ENCODE results near the gene ERH. TPM values are rescaled to one million over a fixed set of nuclear protein-coding genes. Genes with fewer than 3 reads are reported as not detected.

Gene ERH
- total RNA-seq, 3 donors from 2014 or later = 69.0 to 98.0 (median 77.6) TPM

DNA sequence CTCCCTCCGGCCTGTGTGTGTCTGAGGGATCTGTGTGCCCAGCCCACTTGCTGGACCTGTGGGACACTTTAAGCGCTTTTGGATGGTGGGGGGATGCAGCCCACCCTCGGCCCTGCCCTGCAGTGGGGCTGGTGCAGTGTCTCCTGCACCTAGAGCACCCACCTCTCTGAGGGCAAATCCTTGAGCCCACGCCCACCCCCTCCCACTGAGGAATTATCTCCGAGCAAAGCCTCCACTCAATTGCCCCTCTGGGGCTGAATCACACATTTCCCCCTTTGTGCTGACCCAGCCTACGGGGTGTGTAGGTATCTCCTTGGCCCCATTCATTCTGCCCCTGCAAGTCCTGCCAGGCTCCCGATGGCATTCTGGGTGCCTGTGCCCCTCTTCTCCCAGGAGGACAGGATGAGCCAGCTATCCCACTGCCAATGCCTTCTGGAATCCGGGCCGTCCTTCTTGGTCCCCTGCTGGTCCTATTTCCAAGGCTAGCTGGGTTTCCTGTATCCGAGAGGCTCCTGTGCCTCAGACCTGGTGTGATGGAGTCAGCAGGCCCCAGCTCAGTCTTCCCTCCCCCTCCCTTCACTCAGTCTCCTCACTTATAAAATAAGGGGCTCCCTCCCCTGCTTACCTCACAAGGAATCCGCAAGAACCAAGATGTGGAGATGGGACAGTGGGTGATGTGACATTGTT is 48.9 kb downstream of the ERH start:
- no peak overlapping the region for H3K4me3 ChIP-seq
- intact Hi-C loops (cut with DNase I; ENCODE audit: low total_unique reads) = no loop called here
- no peaks in the 10 kb centered on the region for H3K27me3 ChIP-seq
- TF ChIP-seq, protein P1, sequence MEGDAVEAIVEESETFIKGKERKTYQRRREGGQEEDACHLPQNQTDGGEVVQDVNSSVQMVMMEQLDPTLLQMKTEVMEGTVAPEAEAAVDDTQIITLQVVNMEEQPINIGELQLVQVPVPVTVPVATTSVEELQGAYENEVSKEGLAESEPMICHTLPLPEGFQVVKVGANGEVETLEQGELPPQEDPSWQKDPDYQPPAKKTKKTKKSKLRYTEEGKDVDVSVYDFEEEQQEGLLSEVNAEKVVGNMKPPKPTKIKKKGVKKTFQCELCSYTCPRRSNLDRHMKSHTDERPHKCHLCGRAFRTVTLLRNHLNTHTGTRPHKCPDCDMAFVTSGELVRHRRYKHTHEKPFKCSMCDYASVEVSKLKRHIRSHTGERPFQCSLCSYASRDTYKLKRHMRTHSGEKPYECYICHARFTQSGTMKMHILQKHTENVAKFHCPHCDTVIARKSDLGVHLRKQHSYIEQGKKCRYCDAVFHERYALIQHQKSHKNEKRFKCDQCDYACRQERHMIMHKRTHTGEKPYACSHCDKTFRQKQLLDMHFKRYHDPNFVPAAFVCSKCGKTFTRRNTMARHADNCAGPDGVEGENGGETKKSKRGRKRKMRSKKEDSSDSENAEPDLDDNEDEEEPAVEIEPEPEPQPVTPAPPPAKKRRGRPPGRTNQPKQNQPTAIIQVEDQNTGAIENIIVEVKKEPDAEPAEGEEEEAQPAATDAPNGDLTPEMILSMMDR (IDR thresholded peaks at IDR 0.05) = no peak
- TF ChIP-seq POLR2A (IDR thresholded peaks at IDR 0.05) = no peak
- no peak for TF ChIP-seq POLR2AphosphoS5 (IDR thresholded peaks at IDR 0.05)
- H3K9me3 ChIP-seq = no peaks in the 10 kb centered on the region
- H3K4me1 ChIP-seq = no peaks in the 10 kb centered on the region
- no peaks in the 10 kb centered on the region for H3K36me3 ChIP-seq
- no peak for DNase-seq (ENCODE audit: low spot score in 2 of 2)
- no peak overlapping the region for H3K27ac ChIP-seq

DNA sequence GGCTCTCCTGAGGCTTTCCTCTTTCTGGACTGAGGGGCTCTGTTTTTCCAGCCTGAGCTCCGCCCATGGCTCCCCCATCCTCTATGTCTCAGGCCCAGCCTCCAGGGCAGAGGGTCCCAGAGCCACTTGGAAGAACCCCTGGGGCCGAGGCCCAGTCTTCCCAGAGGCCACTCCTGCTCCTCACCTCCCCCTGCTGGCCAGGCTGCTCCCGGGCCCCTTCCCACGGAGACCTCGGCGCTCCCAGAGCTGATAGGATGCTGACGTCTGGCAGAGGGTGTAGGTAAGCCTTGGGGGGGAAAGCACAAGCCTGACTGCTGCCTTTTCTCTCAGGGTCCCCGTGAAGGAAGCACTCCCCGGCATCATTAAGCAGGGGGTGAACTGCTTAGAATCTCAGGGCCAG is 51.4 kb downstream of the ERH start:
- H3K4me3 ChIP-seq = no peak overlapping the region
- H3K36me3 ChIP-seq = no peaks in the 10 kb centered on the region
- no peak overlapping the region for H3K27ac ChIP-seq
- peaks cover 0 to 7% of the 10 kb centered on the region in 2 donors for H3K4me1 ChIP-seq
- DNase-seq (ENCODE audit: low spot score in 2 of 2) = no peak
- H3K9me3 ChIP-seq = no peaks in the 10 kb centered on the region
- intact Hi-C loops (cut with DNase I; ENCODE audit: low total_unique reads) = no loop called here
- TF ChIP-seq, protein P1 (IDR thresholded peaks at IDR 0.05) = no peak
- no peak for TF ChIP-seq POLR2AphosphoS5 (IDR thresholded peaks at IDR 0.05)
- TF ChIP-seq POLR2A (IDR thresholded peaks at IDR 0.05) = no peak
- no peaks in the 10 kb centered on the region for H3K27me3 ChIP-seq

DNA sequence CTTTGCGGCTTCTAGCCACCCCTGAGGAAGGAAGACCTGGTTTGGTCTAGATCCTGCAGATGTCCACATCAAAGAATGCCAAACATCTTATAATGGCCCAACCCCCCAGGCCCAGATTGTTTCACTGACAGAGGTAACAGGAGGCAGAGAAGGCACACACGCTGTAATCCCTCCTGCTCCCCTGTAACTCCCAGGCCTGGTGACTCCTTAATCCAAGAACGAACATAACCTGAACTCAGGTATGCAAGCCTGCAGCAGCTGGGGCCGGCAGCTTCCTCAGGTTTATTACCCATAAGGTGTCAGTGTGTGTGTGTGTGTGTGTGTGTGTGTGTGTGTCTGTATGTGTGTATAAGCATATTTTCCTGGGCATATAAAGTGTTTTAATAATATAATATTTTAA is 52.7 kb downstream of the ERH start:
- Histone ChIP-seq H3K4me1 (peaks cover 0 to 7% of the 10 kb centered on the region in 2 donors), H3K36me3 (no peaks in the 10 kb centered on the region), H3K4me3 (no peak overlapping the region), H3K9me3 (no peaks in the 10 kb centered on the region), H3K27ac (no peak overlapping the region), H3K27me3 (no peaks in the 10 kb centered on the region)
- no peak for DNase-seq (ENCODE audit: low spot score in 2 of 2)
- intact Hi-C loops (cut with DNase I; ENCODE audit: low total_unique reads) = no loop called here
- TF ChIP-seq, protein P1 (IDR thresholded peaks at IDR 0.05) = no peak
- no peak for TF ChIP-seq POLR2AphosphoS5 (IDR thresholded peaks at IDR 0.05)

DNA sequence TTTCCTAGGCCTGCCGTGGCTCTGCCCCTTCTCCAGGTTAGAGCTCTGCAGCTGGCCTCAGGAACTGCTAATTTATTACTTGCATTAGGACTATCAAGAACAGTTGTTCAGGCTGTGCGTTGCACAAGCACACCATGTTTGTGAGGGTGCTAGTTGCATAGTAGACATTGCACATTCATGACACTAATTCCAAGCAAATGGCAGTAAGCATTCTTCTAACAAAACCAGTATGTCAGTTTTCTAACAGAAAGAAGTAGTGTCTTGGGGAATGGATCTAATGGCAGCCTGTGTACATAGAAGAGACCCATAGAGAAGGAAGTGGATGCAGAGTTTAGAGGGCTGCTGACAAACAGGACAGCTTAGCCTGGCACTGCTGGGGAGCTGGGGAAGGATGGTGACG is 53.9 kb downstream of the ERH start:
- no peaks in the 10 kb centered on the region for H3K9me3 ChIP-seq
- no peak for DNase-seq (ENCODE audit: low spot score in 2 of 2)
- no peak overlapping the region for H3K4me3 ChIP-seq
- peaks cover 0 to 7% of the 10 kb centered on the region in 2 donors for H3K4me1 ChIP-seq
- H3K27me3 ChIP-seq = no peaks in the 10 kb centered on the region
- no peak overlapping the region for H3K27ac ChIP-seq
- intact Hi-C loops (cut with DNase I; ENCODE audit: low total_unique reads) = no loop called here
- no peak for TF ChIP-seq POLR2AphosphoS5 (IDR thresholded peaks at IDR 0.05)
- H3K36me3 ChIP-seq = no peaks in the 10 kb centered on the region

DNA sequence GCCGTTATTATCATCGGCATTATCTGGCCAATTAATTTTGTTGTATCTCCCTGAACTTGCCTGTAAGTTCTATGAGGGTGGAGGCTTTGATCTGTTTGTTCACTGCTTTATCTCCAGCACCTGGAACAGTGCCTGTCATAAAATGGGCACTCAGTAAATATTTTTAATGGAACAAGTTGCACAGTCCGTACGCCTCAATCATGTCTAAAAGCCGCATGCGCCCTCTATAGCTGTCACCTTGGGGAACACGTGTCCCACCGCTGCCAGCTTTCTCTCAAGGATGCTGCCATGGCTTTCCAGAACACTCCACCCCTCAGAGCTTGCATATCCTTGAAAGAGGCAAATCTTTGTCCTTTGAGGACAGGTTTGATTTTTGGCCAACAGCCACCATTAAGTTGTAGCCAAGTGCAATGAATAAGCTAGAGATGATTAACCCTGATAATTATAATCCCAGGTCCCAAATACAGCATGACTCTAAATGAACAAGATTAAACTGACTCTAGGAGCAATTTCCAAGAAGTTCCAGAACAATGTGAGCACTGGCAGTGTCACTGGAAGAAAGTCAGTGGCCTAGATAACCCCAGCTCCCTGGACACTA is 55.1 kb downstream of the ERH start:
- no peaks in the 10 kb centered on the region for H3K36me3 ChIP-seq
- intact Hi-C loops (cut with DNase I; ENCODE audit: low total_unique reads) = no loop called here

More for the DNA sequence above, 55.1 kb downstream of the ERH start:
- TF ChIP-seq, protein P1 (IDR thresholded peaks at IDR 0.05) = no peak
- TF ChIP-seq POLR2AphosphoS5 (IDR thresholded peaks at IDR 0.05) = no peak
- TF ChIP-seq POLR2A (IDR thresholded peaks at IDR 0.05) = no peak
- no peaks in the 10 kb centered on the region for H3K27me3 ChIP-seq
- DNase-seq (ENCODE audit: low spot score in 2 of 2) = no peak
- no peak overlapping the region for H3K27ac ChIP-seq
- H3K4me1 ChIP-seq = peaks cover 0 to 7% of the 10 kb centered on the region in 2 donors
- no peaks in the 10 kb centered on the region for H3K9me3 ChIP-seq
- no peak overlapping the region for H3K4me3 ChIP-seq

Data from breast epithelium (tissue), 4 donors.